Activated CD4-positive, alpha-beta memory T cell treated with anti-CD3 and anti-CD28 coated beads for 36 hours (primary cell): Measurements from ENCODE around the gene TXNDC16. TPM values are rescaled to one million over a fixed set of nuclear protein-coding genes. Genes with fewer than 3 reads are reported as not detected.
"Not testable (repeated sequence)": the region's sequence is repeated elsewhere in the genome, so short reads cannot be mapped to it uniquely, and the experiment has no call there.

Experiments used
- CTCF ChIA-PET: fragments of 350-600 bp; sonication (Branson Sonifier 250); formaldehyde crosslinking; loops from one replicate; lab custom pipeline; 2021; ENCODE audit warnings: antibody characterized with exemption, inconsistent platforms; lab: Charles Lee
- POLR2A ChIA-PET: fragments of 350-600 bp; sonication (Branson Sonifier 250); formaldehyde crosslinking; loops from one replicate; lab custom pipeline; 2021; ENCODE audit warnings: antibody characterized with exemption; lab: Charles Lee
- DNase-seq: peaks from one replicate; pipeline ENCODE4 v3.0.0-alpha.2; 2020
- H3K27ac Mint-ChIP-seq: one replicate; pipeline ENCODE4 v1.8.0; 2021; ENCODE audit warnings: mixed read lengths
- H3K27me3 Mint-ChIP-seq: one replicate; pipeline ENCODE4 v1.8.0; 2021; ENCODE audit warnings: mixed read lengths
- H3K36me3 Mint-ChIP-seq: one replicate; pipeline ENCODE4 v1.8.0; 2021; ENCODE audit warnings: mixed read lengths
- H3K4me1 Mint-ChIP-seq: one replicate; pipeline ENCODE4 v1.8.0; 2021; ENCODE audit warnings: low read depth, mixed read lengths
- H3K4me3 Mint-ChIP-seq: one replicate; pipeline ENCODE4 v1.8.0; 2021; ENCODE audit warnings: mild to moderate bottlenecking, mixed read lengths
- H3K9me3 Mint-ChIP-seq: one replicate; pipeline ENCODE4 v1.8.0; 2021; ENCODE audit warnings: mixed read lengths
- intact Hi-C: fragments of 100-400 bp; cut with micrococcal nuclease; formaldehyde crosslinking; loops from one replicate; pipeline ENCODE4 v1.15.1; 2023
- total RNA-seq, 2 experiments: library from RNA; stranded (reverse); gene quantifications; one replicate each; pipeline ENCODE4 v1.2.3, GENCODE V29; 2021

The TXNDC16 gene, protein sequence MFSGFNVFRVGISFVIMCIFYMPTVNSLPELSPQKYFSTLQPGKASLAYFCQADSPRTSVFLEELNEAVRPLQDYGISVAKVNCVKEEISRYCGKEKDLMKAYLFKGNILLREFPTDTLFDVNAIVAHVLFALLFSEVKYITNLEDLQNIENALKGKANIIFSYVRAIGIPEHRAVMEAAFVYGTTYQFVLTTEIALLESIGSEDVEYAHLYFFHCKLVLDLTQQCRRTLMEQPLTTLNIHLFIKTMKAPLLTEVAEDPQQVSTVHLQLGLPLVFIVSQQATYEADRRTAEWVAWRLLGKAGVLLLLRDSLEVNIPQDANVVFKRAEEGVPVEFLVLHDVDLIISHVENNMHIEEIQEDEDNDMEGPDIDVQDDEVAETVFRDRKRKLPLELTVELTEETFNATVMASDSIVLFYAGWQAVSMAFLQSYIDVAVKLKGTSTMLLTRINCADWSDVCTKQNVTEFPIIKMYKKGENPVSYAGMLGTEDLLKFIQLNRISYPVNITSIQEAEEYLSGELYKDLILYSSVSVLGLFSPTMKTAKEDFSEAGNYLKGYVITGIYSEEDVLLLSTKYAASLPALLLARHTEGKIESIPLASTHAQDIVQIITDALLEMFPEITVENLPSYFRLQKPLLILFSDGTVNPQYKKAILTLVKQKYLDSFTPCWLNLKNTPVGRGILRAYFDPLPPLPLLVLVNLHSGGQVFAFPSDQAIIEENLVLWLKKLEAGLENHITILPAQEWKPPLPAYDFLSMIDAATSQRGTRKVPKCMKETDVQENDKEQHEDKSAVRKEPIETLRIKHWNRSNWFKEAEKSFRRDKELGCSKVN
- total RNA-seq, result 1 to 10 TPM; 4.3 to 4.8 TPM

DNA sequence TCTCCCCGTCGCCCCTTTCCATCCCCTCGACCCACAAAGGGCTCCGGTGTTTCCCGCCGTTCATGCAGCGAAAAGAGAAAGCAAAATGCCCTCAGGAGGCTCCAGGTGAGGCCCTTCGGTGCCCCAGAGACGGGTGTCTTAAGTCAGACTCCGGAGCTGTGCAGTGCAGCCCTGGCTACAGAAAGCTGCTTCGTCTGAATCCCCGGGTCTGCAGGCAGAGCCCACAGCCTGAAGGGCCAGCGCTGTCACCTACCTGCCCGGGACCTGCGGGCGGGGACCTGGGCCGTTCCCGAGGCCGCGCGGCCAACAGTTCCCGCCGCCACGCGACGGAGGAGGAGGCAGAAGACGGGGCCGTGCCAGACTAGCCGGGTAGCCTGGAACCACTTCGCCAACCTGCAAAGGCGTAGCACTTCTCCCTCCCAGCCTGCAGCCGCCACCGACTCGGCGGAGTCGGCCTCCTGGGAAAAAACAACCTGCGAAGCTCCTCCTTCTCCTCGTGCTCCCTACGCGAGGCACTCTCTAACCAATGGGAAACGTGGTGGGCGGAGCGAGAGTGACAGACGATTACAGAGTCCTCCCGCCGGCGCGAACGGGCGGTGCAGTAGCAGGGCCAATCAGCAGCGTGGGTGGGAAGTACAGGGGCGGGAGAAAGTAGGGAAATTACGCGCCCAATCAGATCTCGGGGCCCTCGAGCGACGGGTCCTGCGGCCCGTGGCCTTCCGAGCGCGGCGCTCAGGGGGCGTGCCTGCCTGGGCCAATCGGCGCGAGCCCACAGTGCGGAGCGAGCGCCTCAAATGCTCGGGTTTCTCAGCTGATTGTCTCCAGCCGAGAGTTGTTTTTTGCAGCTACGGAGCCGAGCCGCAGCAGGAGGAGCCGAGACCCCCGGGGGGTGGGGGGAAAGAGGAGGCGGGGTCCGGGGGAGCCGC, at the start of gene TXNDC16, which contains the start of gene GPR137C:
Gene TXNDC16, minus strand, starts transcription at position 443 of the 926 bp plus-strand sequence. CDS start 8,948 bp downstream, outside the sequence.
Gene GPR137C, plus strand, starts transcription at position 774 of the 926 bp plus-strand sequence. CDS start 312 bp downstream, outside the sequence.
- no peaks in the 10 kb centered on the region for H3K9me3 Mint-ChIP-seq
- intact Hi-C loops, result loop anchor here (1.0 to 10.0 kb wide), 12 partner anchors 21 to 1888 kb away; partner anchors contain the start of genes CNIH1, DDHD1, FRMD6 and GNG2
- no peaks in the 10 kb centered on the region for H3K36me3 Mint-ChIP-seq
- ChIA-PET CTCF (interaction anchor here (0.6 to 1.3 kb wide), 5 partner anchors 9 to 252 kb away, joined by 3 to 4 read pairs (median 3); partner anchors contain the start of gene STYX), POLR2A (interaction anchor here (0.8 to 1.4 kb wide), 5 partner anchors 20 to 238 kb away, joined by 3 to 9 read pairs (median 4); partner anchors contain the start of genes ERO1A and PTGER2)
- H3K27ac Mint-ChIP-seq, result peak within 1 kb of the TSS; percentile 55
- H3K4me3 Mint-ChIP-seq, result peak within 1 kb of the TSS; percentile 92
- peak; percentile 100 for DNase-seq
- H3K4me1 Mint-ChIP-seq, result peaks cover 20% of the 10 kb centered on the region
- no peaks in the 10 kb centered on the region for H3K27me3 Mint-ChIP-seq

DNA sequence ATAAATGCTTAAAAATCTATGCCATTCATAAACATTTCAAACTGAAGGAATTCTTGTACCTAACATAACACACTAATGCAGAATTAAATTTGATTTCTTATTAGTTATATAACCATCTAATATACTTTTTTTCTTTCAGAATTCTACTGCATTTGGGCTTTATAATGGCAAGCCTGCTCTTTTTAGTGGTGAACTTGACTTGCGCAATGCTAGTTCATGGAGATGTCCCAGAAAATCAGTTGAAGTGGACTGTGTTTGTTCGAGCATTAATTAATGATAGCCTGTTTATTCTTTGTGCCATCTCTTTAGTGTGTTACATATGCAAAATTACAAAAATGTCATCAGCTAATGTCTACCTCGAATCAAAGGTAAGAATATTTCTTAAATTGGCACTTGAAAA, 47.7 kb upstream of the TXNDC16 start:
- Mint-ChIP-seq H3K27me3 (no peaks in the 10 kb centered on the region), H3K4me1 (no peaks in the 10 kb centered on the region), H3K27ac (no peak overlapping the region), H3K9me3 (peaks cover 2% of the 10 kb centered on the region), H3K36me3 (no peaks in the 10 kb centered on the region), H3K4me3 (no peak overlapping the region)
- intact Hi-C loops, result no loop called here
- POLR2A ChIA-PET, result no interaction called here
- CTCF ChIA-PET, result no interaction called here
- no peak for DNase-seq

DNA sequence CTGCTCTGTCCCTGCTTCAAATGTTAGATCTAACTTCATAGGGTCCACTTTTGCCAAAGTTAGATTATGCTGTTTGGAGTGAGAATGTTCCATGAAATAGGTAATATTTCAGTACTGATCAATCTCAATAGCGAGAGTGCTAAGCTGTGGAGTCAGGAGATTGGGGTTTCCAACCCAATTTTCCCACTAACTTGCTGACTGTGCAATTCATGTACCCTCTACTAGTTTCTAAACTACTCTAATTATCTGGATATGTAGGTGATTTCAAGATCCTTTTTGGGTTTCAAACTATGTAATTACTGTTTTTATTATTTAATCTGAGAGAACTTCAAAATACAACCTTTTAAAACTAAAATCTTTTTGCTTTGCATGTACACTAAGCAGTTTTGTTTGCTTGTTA, 46.3 kb upstream of the TXNDC16 start:
- ChIA-PET POLR2A (no interaction called here), CTCF (no interaction called here)
- H3K27ac Mint-ChIP-seq, result no peak overlapping the region
- intact Hi-C loops, result no loop called here
- H3K27me3 Mint-ChIP-seq, result no peaks in the 10 kb centered on the region
- H3K9me3 Mint-ChIP-seq, result peaks cover 15% of the 10 kb centered on the region
- H3K4me1 Mint-ChIP-seq, result no peaks in the 10 kb centered on the region
- no peak for DNase-seq
- H3K36me3 Mint-ChIP-seq, result no peaks in the 10 kb centered on the region
- no peak overlapping the region for H3K4me3 Mint-ChIP-seq

DNA sequence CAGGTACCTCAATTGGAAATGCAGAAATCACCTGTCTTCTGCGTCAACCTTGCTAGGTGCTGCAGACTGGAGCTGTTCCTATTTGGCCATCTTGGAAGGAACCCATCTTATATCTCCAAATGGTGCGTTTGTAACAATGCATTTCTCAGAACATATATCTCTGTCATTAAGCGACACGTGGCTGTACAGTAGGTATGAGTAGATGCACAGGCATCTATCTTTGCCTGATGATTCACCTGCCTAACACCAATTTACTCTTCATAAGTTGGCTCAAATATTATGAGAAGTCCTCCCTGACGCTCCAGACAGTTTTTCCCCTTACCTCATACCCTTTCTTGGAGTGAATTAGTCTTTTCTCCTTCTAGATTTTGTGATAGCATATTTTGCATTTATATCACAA, 44.6 kb upstream of the TXNDC16 start:
- Mint-ChIP-seq H3K4me3 (no peak overlapping the region), H3K27ac (no peak overlapping the region), H3K27me3 (no peaks in the 10 kb centered on the region), H3K9me3 (peaks cover 15% of the 10 kb centered on the region), H3K4me1 (no peaks in the 10 kb centered on the region), H3K36me3 (no peaks in the 10 kb centered on the region)
- ChIA-PET POLR2A (no interaction called here), CTCF (no interaction called here)
- intact Hi-C loops, result no loop called here
- DNase-seq, result no peak

DNA sequence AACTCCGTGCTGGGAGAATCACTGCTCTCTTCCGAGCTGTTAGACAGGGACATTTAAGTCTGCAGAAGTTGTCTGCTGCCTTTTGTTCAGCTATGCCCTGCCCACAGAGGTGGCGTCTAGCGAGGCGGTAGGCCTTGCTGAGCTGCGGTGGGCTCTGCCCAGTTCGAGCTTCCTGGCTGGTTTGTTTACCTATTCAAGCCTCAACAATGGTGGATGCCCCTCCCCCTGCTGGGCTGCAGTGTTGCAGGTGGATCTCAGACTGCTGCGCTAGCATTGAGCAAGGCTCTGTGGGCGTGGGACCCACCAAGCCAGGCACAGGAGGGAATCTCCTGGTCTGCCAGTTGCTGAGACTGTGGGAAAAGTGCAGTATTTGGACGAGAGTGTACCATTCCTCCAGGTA, 44.0 kb upstream of the TXNDC16 start:
- ChIA-PET POLR2A (no interaction called here), CTCF (no interaction called here)
- Mint-ChIP-seq H3K4me1 (no peaks in the 10 kb centered on the region), H3K36me3 (no peaks in the 10 kb centered on the region), H3K9me3 (peaks cover 18% of the 10 kb centered on the region), H3K27me3 (no peaks in the 10 kb centered on the region), H3K4me3 (no peak overlapping the region), H3K27ac (no peak overlapping the region)
- no peak for DNase-seq
- intact Hi-C loops, result no loop called here

DNA sequence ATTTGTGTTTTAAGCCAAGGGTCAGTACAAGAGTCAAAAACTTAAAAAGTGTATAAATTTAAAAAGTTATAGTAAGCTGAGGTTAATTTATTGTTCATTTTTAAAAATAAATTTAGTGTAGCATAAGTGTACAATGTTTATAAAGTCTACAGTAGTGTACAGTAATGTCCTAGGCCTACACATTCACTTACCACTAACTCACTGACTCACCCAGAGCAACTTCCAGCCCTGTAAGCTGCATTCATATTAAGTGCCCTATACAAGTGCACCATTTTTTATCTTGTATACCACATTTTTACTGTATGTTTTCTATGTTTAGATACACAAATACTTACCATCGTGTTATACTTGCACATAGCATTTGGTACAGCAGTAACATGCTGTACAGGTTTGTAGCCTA, 38.0 kb upstream of the TXNDC16 start:
- H3K27ac Mint-ChIP-seq, result no peak overlapping the region
- POLR2A ChIA-PET, result no interaction called here
- no peak for DNase-seq
- CTCF ChIA-PET, result no interaction called here
- no peaks in the 10 kb centered on the region for H3K36me3 Mint-ChIP-seq
- H3K4me3 Mint-ChIP-seq, result no peak overlapping the region
- H3K4me1 Mint-ChIP-seq, result no peaks in the 10 kb centered on the region
- peaks cover 17% of the 10 kb centered on the region for H3K9me3 Mint-ChIP-seq
- intact Hi-C loops, result no loop called here
- H3K27me3 Mint-ChIP-seq, result no peaks in the 10 kb centered on the region

DNA sequence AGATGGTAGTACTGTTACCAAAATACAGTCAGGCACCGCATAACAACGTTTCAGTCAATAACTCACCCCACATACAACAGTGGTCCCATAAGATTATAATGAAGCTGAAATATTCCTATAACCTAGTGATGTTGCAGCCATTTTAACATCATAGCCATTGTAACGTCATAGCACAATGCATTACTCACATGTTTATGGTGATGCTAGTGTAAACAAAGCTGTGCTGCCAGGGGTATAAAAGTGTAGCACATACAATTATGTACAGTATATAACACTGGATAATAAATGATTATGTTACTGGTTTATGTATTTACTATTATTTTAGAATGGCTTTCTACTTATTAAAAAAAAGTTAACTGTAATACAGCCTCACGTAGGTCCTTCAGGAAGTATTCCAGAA, 37.3 kb upstream of the TXNDC16 start:
- Mint-ChIP-seq H3K36me3 (no peaks in the 10 kb centered on the region), H3K4me3 (no peak overlapping the region), H3K27me3 (no peaks in the 10 kb centered on the region), H3K9me3 (peaks cover 15% of the 10 kb centered on the region), H3K27ac (no peak overlapping the region), H3K4me1 (no peaks in the 10 kb centered on the region)
- POLR2A ChIA-PET, result no interaction called here
- CTCF ChIA-PET, result no interaction called here
- DNase-seq, result no peak
- intact Hi-C loops, result no loop called here

DNA sequence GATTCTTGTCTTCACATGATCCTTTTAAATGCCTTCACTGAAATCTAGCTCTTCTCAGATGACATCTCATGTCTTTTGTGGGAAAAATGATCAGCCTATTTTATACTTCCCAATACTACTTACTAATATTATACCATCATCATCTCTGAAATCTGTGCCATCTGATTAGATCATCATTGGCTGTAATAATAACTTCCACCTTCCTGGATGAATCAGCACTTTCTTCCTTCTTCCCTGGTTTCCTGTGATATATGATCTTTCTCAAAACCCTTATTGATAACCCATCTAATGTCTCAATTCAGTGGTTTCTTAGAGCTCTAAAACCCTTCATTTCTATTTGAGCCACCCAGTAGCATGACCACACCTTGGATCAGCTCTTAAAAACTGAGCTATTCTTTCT, 31.2 kb upstream of the TXNDC16 start:
- Mint-ChIP-seq H3K27ac (no peak overlapping the region), H3K4me1 (no peaks in the 10 kb centered on the region), H3K36me3 (no peaks in the 10 kb centered on the region), H3K4me3 (no peak overlapping the region), H3K9me3 (no peaks in the 10 kb centered on the region), H3K27me3 (no peaks in the 10 kb centered on the region)
- DNase-seq, result no peak
- intact Hi-C loops, result no loop called here
- POLR2A ChIA-PET, result no interaction called here
- CTCF ChIA-PET, result interaction anchor here (0.9 kb wide), 1 partner anchor 28 kb away, joined by 4 read pairs; no protein-coding TSS in a partner anchor

DNA sequence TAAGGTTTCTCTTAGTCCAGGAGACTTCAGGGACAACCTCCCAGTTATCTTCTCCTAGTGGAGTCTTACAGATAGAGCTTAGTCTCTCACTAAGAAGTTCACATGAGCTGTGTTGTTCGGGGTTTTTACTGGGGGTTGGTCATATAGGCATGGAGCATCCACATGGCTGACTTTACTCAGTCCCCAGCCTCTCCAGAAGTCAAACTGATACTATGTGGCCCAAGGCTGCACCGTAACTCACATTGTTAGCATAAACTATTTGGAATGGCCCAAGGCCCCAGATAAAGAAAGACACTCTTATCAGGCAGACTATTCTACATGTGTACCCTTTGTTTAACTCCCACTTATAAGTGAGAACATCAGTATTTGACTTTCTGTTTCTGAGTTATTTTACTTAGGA, 23.6 kb upstream of the TXNDC16 start:
- CTCF ChIA-PET, result no interaction called here

DNA sequence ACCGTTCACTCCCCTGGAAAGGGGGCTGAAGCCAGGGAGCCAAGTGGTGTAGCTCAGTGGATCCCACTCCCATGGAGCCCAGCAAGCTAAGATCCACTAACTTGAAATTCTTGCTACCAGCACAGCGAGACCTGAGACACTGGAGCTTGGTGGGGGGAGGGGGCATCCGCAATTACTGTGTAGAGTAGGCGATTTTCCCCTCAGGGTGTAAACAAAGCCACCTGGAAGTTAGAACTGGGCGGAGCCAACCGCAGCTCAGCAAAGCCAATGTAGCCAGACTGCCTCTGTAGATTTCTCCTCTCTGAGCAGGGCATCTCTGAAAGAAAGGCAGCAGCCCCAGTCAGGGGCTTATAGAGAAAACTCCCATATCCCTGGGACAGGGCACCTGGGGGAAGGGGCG, 16.1 kb upstream of the TXNDC16 start:
- POLR2A ChIA-PET, H3K4me3 Mint-ChIP-seq, H3K27ac Mint-ChIP-seq, H3K4me1 Mint-ChIP-seq, CTCF ChIA-PET, intact Hi-C loops, DNase-seq: not testable (repeated sequence)
- peaks cover 13% of the 10 kb centered on the region for H3K36me3 Mint-ChIP-seq
- peaks cover 40% of the 10 kb centered on the region for H3K9me3 Mint-ChIP-seq
- peaks cover 20% of the 10 kb centered on the region for H3K27me3 Mint-ChIP-seq

More for the DNA sequence above, 23.6 kb upstream of the TXNDC16 start:
- Mint-ChIP-seq H3K36me3 (peaks cover 9% of the 10 kb centered on the region), H3K27ac (no peak overlapping the region), H3K4me1 (no peaks in the 10 kb centered on the region), H3K27me3 (peaks cover 5% of the 10 kb centered on the region), H3K4me3 (no peak overlapping the region), H3K9me3 (peaks cover 30% of the 10 kb centered on the region)
- POLR2A ChIA-PET, result no interaction called here
- intact Hi-C loops, result no loop called here
- DNase-seq, result no peak

DNA sequence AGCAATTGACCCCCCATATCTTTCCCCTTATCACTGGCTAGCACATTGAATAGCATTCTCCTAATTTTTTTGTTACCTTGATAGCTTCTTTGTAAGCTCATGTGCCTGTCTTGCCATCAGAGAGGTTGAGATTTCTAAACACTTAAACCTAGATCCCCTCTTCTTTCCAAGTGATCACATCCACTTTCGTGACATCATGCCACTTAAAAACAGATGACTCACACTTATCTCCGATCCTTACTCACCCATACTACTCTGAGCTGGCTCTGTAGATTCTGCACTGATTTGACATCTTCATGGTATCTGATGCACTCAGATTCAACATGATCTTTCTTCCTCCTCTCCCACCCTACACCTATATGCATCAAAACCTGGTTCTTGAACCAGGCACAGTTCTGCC, 10.8 kb upstream of the TXNDC16 start:
- Mint-ChIP-seq H3K36me3 (peaks cover 1% of the 10 kb centered on the region), H3K27ac (no peak overlapping the region), H3K27me3 (peaks cover 4% of the 10 kb centered on the region), H3K4me1 (no peaks in the 10 kb centered on the region), H3K9me3 (no peaks in the 10 kb centered on the region), H3K4me3 (no peak overlapping the region)
- CTCF ChIA-PET, result interaction anchor here (0.7 kb wide), 1 partner anchor 11 kb away, joined by 3 read pairs; the partner anchor contains the start of genes GPR137C and TXNDC16
- POLR2A ChIA-PET, result no interaction called here
- intact Hi-C loops, result no loop called here
- DNase-seq, result no peak
